SK-N-MC (cell line): ENCODE results near the gene SAMD14.

ENCODE experiments used
- DNase-seq: peaks from one replicate; pipeline ENCODE4 v3.0.0-alpha.2; 2011; ENCODE audit warnings: low read depth, low spot score
- H3K27ac ChIP-seq: fragments of 200-600 bp; sonication (generic); 2 replicates; pipeline ENCODE4 v1.5.1; 2016; ENCODE audit warnings: mixed run types
- H3K36me3 ChIP-seq: fragments of 200-600 bp; sonication (generic); 2 replicates; pipeline ENCODE4 v1.6.1; 2017; ENCODE audit warnings: antibody characterized with exemption, low read length, mixed read lengths; ENCODE audit not compliant: insufficient read depth
- H3K4me3 ChIP-seq: fragments of 200-600 bp; sonication (generic); 2 replicates; pipeline ENCODE4 v1.5.1; 2016
- H3K9ac ChIP-seq: fragments of 200-600 bp; sonication (generic); 2 replicates; pipeline ENCODE4 v1.8.0; 2017; ENCODE audit warnings: mixed run types, mixed read lengths; ENCODE audit not compliant: insufficient read length
- H3K9me3 ChIP-seq: fragments of 200-600 bp; sonication (generic); 2 replicates; pipeline ENCODE4 v1.6.1; 2017; ENCODE audit warnings: low read depth, mild to moderate bottlenecking, antibody characterized with exemption, low read length, moderate library complexity, mixed read lengths
- EZH2 ChIP-seq: fragments of 200-600 bp; sonication (generic); IDR thresholded peaks from one replicate; pipeline ENCODE4 v1.6.1; 2017; ENCODE audit warnings: antibody characterized with exemption
- FOXP2 ChIP-seq: optimal IDR thresholded peaks from 2 replicates; pipeline ENCODE3; 2011; ENCODE audit warnings: mild to moderate bottlenecking, moderate library complexity; ENCODE audit not compliant: insufficient read depth; ENCODE audit errors: extremely low read length, control extremely low read depth
- POLR2AphosphoS5 ChIP-seq: IDR thresholded peaks from 2 replicates; pipeline ENCODE4 v1.6.1; 2012; ENCODE audit warnings: mild to moderate bottlenecking, low read depth, low read length, borderline replicate concordance

The SAMD14 gene

DNA sequence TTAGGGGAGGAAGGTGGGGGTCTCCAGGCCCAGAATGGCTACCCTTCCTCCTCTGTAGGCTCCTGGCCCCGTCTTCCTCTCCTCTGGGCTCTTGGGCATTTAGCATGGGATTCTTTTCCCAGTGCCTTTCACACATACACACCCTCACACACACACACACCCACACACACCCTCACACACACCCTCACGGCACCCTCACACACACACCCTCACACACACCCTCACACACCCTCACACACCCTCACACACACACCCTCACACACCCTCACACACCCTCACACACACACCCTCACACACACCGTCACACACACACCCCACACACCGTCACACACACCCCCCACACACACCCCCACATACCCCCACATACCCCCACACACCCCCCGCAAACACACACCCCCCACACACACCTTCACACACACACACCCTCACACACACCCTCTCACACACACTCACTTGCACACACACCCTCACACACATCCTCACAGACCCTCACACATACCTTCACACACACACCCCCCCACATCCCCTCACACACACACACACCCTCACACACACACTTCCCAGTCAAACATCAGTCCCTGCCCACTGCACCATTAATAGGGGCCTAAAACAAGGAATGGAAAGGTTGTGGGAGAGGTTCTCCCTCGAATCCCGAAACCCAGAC, 36.7 kb upstream of the SAMD14 start:
- no peaks in the 10 kb centered on the region for H3K9me3 ChIP-seq
- no peak overlapping the region for H3K27ac ChIP-seq
- no peak for TF ChIP-seq EZH2
- TF ChIP-seq FOXP2, result no peak
- no peak for TF ChIP-seq POLR2AphosphoS5
- no peak overlapping the region for H3K9ac ChIP-seq
- H3K36me3 ChIP-seq, result no peaks in the 10 kb centered on the region
- DNase-seq, result no peak
- no peak overlapping the region for H3K4me3 ChIP-seq

DNA sequence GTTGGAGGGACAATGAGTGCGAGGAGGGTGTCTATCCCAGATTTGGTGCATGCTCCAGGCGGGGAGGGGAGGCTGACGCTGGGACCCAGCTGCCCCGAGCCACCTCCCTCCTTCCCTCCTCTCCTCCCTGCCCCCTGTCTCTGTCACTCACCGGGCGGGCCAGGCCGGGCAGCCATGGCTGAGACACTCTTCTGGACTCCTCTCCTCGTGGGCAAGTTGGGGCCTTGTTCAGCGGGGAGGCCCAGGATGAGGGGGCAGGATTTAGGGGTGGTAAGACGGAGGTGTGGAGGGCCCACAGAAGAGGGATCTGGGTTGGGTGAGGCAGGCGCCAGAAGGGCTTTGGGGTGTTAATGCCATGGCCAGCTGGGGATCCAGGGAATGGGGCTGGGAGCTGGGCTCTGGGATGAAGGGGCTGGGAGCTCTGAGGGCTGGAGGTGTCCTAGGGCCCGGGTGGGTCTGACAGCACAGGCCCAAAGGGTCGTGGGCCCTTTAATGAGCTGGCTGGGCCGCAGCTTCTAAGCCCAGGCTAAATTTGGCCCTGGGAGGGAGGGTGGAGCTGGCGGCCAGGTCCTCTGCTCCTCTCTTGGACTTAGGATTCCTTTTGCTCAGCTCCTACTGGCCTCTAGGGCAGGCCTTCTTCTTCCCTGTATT, 36.0 kb upstream of the SAMD14 start, which contains the start of gene SGCA:
Gene SGCA (plus strand): TSS at position 139 of the 651 bp plus-strand sequence. CDS start 36 bp downstream, at position 175.
- TF ChIP-seq EZH2 (no peak), POLR2AphosphoS5 (no peak)
- Histone ChIP-seq H3K36me3 (no peaks in the 10 kb centered on the region), H3K27ac (no peak within 1 kb of the TSS), H3K9ac (no peak within 1 kb of the TSS), H3K4me3 (no peak within 1 kb of the TSS), H3K9me3 (no peaks in the 10 kb centered on the region)
- DNase-seq, result no peak

DNA sequence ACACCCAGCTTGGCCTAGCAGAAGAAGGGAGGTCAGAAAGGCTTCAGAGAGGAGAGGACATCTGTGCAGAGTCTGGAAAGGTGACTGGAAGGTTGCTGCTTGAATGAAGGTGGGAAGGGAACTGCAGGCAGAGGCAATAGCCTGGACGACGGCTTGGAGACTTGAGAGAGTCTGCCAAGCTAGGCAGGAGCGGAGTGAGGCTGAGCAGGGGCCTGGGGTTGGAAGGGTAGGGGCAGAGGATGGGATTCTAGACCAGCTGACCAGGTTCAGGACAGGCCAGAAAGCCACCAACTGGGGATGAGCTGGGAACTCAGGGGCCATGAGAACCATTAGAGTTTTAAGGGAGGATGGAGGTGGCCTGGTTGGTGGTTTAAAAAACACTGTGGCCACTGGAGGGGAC, 35.5 kb upstream of the SAMD14 start:
- no peak overlapping the region for H3K9ac ChIP-seq
- TF ChIP-seq EZH2, result no peak
- no peak for TF ChIP-seq FOXP2
- no peak for TF ChIP-seq POLR2AphosphoS5
- no peak for DNase-seq
- no peaks in the 10 kb centered on the region for H3K9me3 ChIP-seq
- no peak overlapping the region for H3K27ac ChIP-seq
- no peak overlapping the region for H3K4me3 ChIP-seq
- no peaks in the 10 kb centered on the region for H3K36me3 ChIP-seq

DNA sequence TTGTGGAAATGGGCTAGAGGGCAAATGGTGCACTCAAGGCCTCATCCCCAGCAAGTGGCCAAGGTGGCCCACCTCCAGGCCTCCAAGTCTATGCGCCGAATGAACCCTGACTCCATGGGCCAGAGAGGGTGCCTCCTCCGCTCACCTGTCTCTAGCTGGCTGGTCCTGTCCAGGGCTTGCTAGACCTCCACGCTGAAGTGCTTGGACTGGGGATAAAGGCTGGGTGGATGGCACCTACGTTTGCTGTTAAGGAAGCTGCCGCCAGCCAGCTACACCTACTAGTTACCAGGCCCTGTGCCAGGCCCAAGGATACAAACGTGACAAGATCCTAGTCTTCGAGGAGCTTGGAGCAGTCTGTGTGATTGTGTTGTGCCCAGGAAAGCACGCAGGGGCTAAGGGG, 35.1 kb upstream of the SAMD14 start:
- no peak for TF ChIP-seq EZH2

DNA sequence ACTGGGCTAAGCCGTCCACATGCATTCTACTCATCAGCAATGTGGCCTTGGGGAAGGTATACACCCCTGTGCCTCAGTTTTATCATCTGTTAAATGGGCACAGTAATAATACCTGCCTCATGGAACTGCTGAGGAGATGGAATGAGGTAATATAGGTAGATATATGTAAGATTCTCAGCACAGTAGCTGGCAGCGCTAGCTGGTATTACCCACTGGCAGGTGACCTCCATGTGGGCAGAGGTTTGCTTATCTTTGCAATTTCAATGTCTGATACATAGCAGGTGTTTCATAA, 34.7 kb upstream of the SAMD14 start:
- no peak for TF ChIP-seq EZH2
- no peak for TF ChIP-seq FOXP2
- no peak for TF ChIP-seq POLR2AphosphoS5
- Histone ChIP-seq H3K9ac (no peak overlapping the region), H3K9me3 (no peaks in the 10 kb centered on the region), H3K36me3 (no peaks in the 10 kb centered on the region), H3K4me3 (no peak overlapping the region), H3K27ac (no peak overlapping the region)
- no peak for DNase-seq

More for the DNA sequence above, 35.1 kb upstream of the SAMD14 start:
- H3K36me3 ChIP-seq, result no peaks in the 10 kb centered on the region
- DNase-seq, result no peak
- H3K9ac ChIP-seq, result no peak overlapping the region
- no peak overlapping the region for H3K4me3 ChIP-seq
- no peak overlapping the region for H3K27ac ChIP-seq
- H3K9me3 ChIP-seq, result no peaks in the 10 kb centered on the region

DNA sequence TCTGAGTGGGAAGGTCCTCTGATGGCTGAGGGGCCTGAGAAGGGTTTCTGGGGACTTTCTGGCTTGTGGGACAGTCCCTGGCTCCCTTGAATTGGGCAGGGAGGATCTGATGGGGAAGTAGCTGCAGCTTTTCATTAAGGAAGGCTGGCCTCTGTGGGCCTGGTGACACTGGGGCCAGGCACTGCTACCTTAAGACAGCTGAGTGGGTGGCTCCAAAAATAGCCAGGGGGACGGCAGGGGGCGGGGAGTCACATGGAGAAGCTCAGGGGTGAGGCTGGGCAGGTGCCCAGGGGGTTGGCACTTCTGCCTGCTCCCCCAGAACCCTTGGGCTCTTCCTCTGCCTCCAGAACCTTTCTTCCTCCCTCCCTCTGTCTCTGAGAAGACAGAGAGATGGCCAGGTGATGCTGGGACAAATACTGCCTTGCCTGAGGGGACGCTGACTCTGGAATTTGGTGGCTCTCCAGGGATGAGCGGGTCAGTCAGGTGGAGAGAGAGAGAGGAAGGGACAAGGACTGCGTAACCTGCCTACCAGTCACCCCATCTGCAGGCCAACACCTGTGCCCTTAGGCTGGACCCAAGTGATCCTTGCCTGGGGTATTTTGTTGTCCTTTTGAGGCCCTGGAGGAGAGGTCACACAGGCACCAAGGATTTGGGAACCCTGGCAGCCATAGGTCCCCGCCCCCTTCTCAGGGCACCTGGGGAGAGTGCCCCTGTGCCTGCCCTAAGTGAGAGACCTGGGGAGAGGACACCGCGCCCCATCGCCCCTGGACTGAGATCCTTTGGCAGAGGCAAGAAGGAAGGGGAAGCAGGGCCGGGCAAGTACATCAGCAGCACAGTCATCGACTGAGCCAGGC, 34.1 kb upstream of the SAMD14 start:
- no peak overlapping the region for H3K27ac ChIP-seq
- no peak overlapping the region for H3K9ac ChIP-seq
- no peak overlapping the region for H3K4me3 ChIP-seq
- no peaks in the 10 kb centered on the region for H3K36me3 ChIP-seq
- DNase-seq, result no peak
- no peak for TF ChIP-seq EZH2
- TF ChIP-seq FOXP2, result no peak
- TF ChIP-seq POLR2AphosphoS5, result no peak
- H3K9me3 ChIP-seq, result no peaks in the 10 kb centered on the region

DNA sequence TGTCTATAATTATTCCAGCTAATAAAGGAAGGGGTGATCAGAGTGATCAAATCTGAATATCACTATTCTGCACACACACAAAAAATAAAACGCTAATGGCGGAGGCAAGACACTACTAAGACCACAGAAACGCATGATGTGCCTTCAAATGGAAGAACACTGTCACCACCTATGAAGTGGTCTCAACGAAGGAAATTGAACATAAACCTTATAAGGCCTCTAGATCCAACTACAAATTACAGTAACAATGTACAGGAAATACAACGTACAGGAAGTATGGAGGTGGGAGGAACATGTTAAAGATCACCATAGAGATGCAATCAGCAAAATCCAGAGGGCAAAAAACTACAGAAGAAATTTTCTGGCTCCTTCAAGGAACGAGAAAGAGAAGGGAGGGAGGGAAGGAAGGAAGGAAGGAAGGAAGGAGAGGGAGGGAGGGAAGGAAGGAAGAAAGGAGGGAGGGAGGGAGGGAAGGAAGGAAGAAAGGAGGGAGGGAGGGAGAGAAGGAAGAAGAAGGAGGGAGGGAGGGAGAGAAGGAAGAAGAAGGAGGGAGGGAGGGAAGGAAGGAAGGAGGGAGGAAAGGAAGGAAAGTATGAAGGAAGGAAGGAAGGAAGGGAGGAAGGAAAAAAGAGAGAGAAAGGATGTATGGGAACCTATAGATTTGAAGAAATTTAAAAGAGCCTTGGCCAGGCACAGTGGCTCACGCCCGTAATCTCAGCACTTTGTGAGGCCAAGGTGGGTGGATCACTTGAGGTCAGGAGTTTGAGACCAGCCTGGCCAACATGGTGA, 32.7 kb upstream of the SAMD14 start:
- TF ChIP-seq EZH2, result no peak
- TF ChIP-seq POLR2AphosphoS5, result no peak
- TF ChIP-seq FOXP2, result no peak
- Histone ChIP-seq H3K9me3 (no peaks in the 10 kb centered on the region), H3K36me3 (no peaks in the 10 kb centered on the region), H3K27ac (peak overlapping the region; percentile 80), H3K9ac (no peak overlapping the region), H3K4me3 (no peak overlapping the region)
- DNase-seq, result peak; percentile 30

DNA sequence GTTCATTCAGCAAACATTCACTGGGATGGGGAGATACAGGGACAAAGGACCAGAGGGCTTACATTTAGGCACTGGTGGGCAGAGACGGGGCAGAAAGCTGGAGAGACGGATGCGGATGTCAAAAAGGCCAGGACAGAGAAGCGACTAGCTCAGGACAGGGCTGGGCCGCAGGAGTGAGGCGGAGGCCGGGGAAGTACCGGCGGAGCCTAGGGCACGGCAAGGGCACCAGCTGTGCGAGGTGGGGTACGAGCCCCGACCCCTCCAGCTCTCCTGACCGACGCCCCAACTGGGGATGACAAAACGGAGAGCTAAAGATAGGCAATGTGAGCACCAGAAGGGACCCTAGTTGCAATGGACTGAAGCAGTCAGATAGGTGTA, 31.9 kb upstream of the SAMD14 start:
- Histone ChIP-seq H3K27ac (peak overlapping the region; percentile 80), H3K4me3 (peak overlapping the region; percentile 74), H3K9me3 (no peaks in the 10 kb centered on the region), H3K36me3 (no peaks in the 10 kb centered on the region), H3K9ac (no peak overlapping the region)
- TF ChIP-seq POLR2AphosphoS5, result no peak
- TF ChIP-seq FOXP2, result no peak
- TF ChIP-seq EZH2, result no peak
- no peak for DNase-seq
